ENCODE measurements around the gene MRPS7.

The MRPS7 gene

GRCh38 chr17:75301502-75302206 is 40.0 kb downstream of the MRPS7 start:
- Histone ChIP-seq H3K9ac (no peak overlapping the region), H4K20me1 (no peaks in the 10 kb centered on the region), H3K4me2 (no peak overlapping the region), H3K36me3 (peaks cover 16% of the 10 kb centered on the region; the same call in 1 of the 2 replicates), H3K27me3 (no peaks in the 10 kb centered on the region), H3K4me3 (no peak overlapping the region), H3K9me3 (no peaks in the 10 kb centered on the region), H3K27ac (no peak overlapping the region), H3K4me1 (peaks cover 22% of the 10 kb centered on the region)
- no peak for TF ChIP-seq Cebpa-rat (IDR thresholded peaks at IDR 0.05)

- Histone ChIP-seq H3K4me2 (peak overlapping the region; percentile 32; the same call in 1 of the 2 replicates), H4K20me1 (no peaks in the 10 kb centered on the region), H3K27me3 (no peaks in the 10 kb centered on the region), H3K27ac (0 out of 2 replicates have a peak overlapping the region, but pooled peaks have one; percentile 22), H3K9ac (no peak overlapping the region), H3K4me3 (no peak overlapping the region), H3K36me3 (peaks cover 9% of the 10 kb centered on the region; the same call in 1 of the 2 replicates), H3K9me3 (no peaks in the 10 kb centered on the region), H3K4me1 (peaks cover 43% of the 10 kb centered on the region)
- no peak for TF ChIP-seq Cebpa-rat (IDR thresholded peaks at IDR 0.05)
These were observed 46.5 kb downstream of the MRPS7 start for GRCh38 chr17:75307957-75308731.

- Histone ChIP-seq H4K20me1 (no peaks in the 10 kb centered on the region), H3K4me2 (no peak overlapping the region), H3K27ac (no peak overlapping the region), H3K36me3 (peaks cover 3% of the 10 kb centered on the region; the same call in 1 of the 2 replicates), H3K9me3 (no peaks in the 10 kb centered on the region), H3K9ac (no peak overlapping the region), H3K4me1 (peaks cover 44% of the 10 kb centered on the region), H3K4me3 (no peak overlapping the region), H3K27me3 (no peaks in the 10 kb centered on the region)
- no peak for TF ChIP-seq Cebpa-rat (IDR thresholded peaks at IDR 0.05)
These were observed 47.3 kb downstream of the MRPS7 start for GRCh38 chr17:75308732-75309629.

GRCh38 chr17:75313941-75314551 is 52.4 kb downstream of the MRPS7 start:
- no peak overlapping the region for H3K9ac ChIP-seq
- H3K4me3 ChIP-seq: no peak overlapping the region
- H3K36me3 ChIP-seq: peaks cover 45% of the 10 kb centered on the region
- peaks cover 31% of the 10 kb centered on the region for H3K4me1 ChIP-seq
- no peaks in the 10 kb centered on the region for H3K9me3 ChIP-seq
- TF ChIP-seq Cebpa-rat (IDR thresholded peaks at IDR 0.05): no peak
- no peak overlapping the region for H3K27ac ChIP-seq
- H4K20me1 ChIP-seq: no peaks in the 10 kb centered on the region
- no peak overlapping the region for H3K4me2 ChIP-seq
- no peaks in the 10 kb centered on the region for H3K27me3 ChIP-seq

GRCh38 chr17:75315541-75316243 is 54.0 kb downstream of the MRPS7 start:
- Histone ChIP-seq H3K9me3 (no peaks in the 10 kb centered on the region), H3K9ac (no peak overlapping the region), H3K4me3 (no peak overlapping the region), H3K36me3 (peaks cover 62% of the 10 kb centered on the region), H3K27ac (no peak overlapping the region), H3K4me2 (no peak overlapping the region), H3K27me3 (no peaks in the 10 kb centered on the region), H3K4me1 (peaks cover 20% of the 10 kb centered on the region), H4K20me1 (no peaks in the 10 kb centered on the region)
- TF ChIP-seq Cebpa-rat (IDR thresholded peaks at IDR 0.05): no peak

Data from BLaER1 (cell line).